ENCODE data around the gene CHD6. TPM values are rescaled to one million over a fixed set of nuclear protein-coding genes. Genes with fewer than 3 reads are reported as not detected.
"Not testable (repeated sequence)": the region's sequence is repeated elsewhere in the genome, so short reads cannot be mapped to it uniquely, and the experiment has no call there.

CHD6 gene
- polyA plus RNA-seq, 1 donor (not counting 4 experiments of a cell fraction or from before 2014, with no cell fraction given), result 6.8 TPM

DNA sequence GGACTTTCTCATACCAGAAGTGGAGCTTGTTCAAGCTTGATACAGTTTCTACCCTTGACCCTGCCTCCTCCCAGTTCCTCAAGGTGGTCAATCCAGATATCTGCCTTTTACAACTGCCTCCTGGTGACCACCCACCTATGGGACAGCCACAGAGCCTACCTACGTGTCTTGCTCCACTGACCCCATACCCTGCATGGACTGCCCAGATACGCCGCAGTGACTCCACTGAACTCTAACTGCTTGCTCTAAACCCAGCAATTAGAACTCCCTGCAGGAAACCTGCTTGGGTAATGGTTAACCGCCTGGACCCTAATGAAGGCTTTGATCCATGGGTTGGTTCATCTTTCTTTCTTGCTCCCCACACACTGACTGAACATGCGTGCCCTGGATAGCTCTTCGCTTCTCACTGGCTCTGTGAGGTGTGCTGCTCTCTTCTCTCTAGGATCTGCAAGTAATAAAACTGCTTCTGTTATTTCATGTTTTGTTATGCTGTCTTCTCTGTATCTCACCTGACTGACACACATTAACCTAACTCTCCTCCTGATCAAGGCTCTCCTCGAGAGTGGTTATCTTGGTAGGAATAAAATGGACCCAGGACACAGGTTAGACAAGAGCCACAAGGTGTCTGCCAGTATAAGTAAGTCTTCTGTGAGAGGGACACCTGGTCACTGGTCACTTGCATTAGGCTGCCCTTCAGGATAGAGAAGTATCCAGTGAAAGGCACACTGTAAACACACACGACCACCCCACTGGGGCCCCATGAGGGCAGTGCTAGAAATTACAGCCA lies 79.2 kb downstream of the CHD6 start:
- Histone ChIP-seq H3K4me1 (ENCODE audit: control insufficient read depth, extremely low read depth, insufficient read depth, low read length) (peaks cover 6% of the 10 kb centered on the region), H3K27me3 (ENCODE audit: control insufficient read depth, extremely low read depth, insufficient read depth, low read length) (no peaks in the 10 kb centered on the region), H4K20me1 (ENCODE audit: control insufficient read depth, extremely low read depth, insufficient read depth, low read length) (peaks cover 3% of the 10 kb centered on the region), H3K27ac (ENCODE audit: control insufficient read depth, insufficient read depth, low read length) (no peak overlapping the region), H3K9me3 (ENCODE audit: control insufficient read depth, low read depth, low read length) (no peaks in the 10 kb centered on the region), H2AFZ (ENCODE audit: control insufficient read depth, low read length) (no peak overlapping the region), H3K4me2 (ENCODE audit: control insufficient read depth, extremely low read depth, insufficient read depth, low read depth, low read length) (no peak overlapping the region), H3K9ac (ENCODE audit: control insufficient read depth, extremely low read depth, insufficient read depth, low read length) (no peak overlapping the region), H3K79me2 (ENCODE audit: control insufficient read depth, insufficient read depth, low read length) (no peaks in the 10 kb centered on the region), H3K36me3 (ENCODE audit: control insufficient read depth in 2 of 2, extremely low read depth in 1 of 2, insufficient read depth in 2 of 2, low read length in 2 of 2) (peaks cover 0 to 2% of the 10 kb centered on the region in 2 experiments), H3K4me3 (ENCODE audit: control insufficient read depth in 2 of 3, extremely low read depth in 1 of 3, insufficient read depth in 2 of 3, low read depth in 1 of 3, low read length in 3 of 3) (no peak overlapping the region), H3K9me1 (ENCODE audit: control insufficient read depth, extremely low read depth, insufficient read depth, low read length) (no peaks in the 10 kb centered on the region)
- DNase-seq (ENCODE audit: low read depth, low spot score) (no peak), FAIRE-seq (no peak)
- TF ChIP-seq, protein P1, sequence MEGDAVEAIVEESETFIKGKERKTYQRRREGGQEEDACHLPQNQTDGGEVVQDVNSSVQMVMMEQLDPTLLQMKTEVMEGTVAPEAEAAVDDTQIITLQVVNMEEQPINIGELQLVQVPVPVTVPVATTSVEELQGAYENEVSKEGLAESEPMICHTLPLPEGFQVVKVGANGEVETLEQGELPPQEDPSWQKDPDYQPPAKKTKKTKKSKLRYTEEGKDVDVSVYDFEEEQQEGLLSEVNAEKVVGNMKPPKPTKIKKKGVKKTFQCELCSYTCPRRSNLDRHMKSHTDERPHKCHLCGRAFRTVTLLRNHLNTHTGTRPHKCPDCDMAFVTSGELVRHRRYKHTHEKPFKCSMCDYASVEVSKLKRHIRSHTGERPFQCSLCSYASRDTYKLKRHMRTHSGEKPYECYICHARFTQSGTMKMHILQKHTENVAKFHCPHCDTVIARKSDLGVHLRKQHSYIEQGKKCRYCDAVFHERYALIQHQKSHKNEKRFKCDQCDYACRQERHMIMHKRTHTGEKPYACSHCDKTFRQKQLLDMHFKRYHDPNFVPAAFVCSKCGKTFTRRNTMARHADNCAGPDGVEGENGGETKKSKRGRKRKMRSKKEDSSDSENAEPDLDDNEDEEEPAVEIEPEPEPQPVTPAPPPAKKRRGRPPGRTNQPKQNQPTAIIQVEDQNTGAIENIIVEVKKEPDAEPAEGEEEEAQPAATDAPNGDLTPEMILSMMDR (optimal IDR thresholded peaks at IDR 0.05 in 1 of 3, IDR thresholded peaks at IDR 0.05 in 1 of 3, conservative IDR thresholded peaks at IDR 0.05 in 1 of 3; ENCODE audit: extremely low read depth in 1 of 3, insufficient read depth in 2 of 3, low read length in 3 of 3), result no peak
- no peak for TF ChIP-seq EZH2 (IDR thresholded peaks at IDR 0.05; ENCODE audit: low read length)
- dilution Hi-C loops (cut with MboI; ENCODE audit: extremely low pct_ligation_motif_present, low sequenced_read_pairs), result no loop called here

DNA sequence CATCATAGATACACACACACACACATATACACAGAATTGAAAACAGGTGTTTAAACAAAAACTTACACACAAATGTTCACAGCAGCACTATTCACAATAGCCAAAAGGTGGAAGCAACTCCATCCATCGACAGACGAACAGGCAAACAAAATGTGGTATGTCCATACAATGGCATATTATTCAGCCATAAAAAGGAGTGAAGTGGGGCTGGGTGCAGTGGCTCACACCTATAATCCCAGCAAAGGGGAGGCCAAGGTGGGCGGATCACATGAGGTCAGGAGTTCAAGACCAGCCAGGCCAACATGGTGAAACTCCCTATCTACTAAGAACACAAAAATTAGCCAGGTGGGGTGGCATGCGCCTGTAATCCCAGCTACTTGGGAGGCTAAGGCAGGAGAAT lies 80.3 kb downstream of the CHD6 start:
- Histone ChIP-seq H3K9me1 (ENCODE audit: control insufficient read depth, extremely low read depth, insufficient read depth, low read length) (no peaks in the 10 kb centered on the region), H3K9ac (ENCODE audit: control insufficient read depth, extremely low read depth, insufficient read depth, low read length) (no peak overlapping the region), H3K9me3 (ENCODE audit: control insufficient read depth, low read depth, low read length) (no peaks in the 10 kb centered on the region), H3K27me3 (ENCODE audit: control insufficient read depth, extremely low read depth, insufficient read depth, low read length) (no peaks in the 10 kb centered on the region), H2AFZ (ENCODE audit: control insufficient read depth, low read length) (no peak overlapping the region), H3K4me3 (ENCODE audit: control insufficient read depth in 2 of 3, extremely low read depth in 1 of 3, insufficient read depth in 2 of 3, low read depth in 1 of 3, low read length in 3 of 3) (no peak overlapping the region), H3K36me3 (ENCODE audit: control insufficient read depth in 2 of 2, extremely low read depth in 1 of 2, insufficient read depth in 2 of 2, low read length in 2 of 2) (peaks cover under 1 to 6% of the 10 kb centered on the region in 2 experiments), H3K4me1 (ENCODE audit: control insufficient read depth, extremely low read depth, insufficient read depth, low read length) (peaks cover 6% of the 10 kb centered on the region), H4K20me1 (ENCODE audit: control insufficient read depth, extremely low read depth, insufficient read depth, low read length) (peaks cover 3% of the 10 kb centered on the region), H3K27ac (ENCODE audit: control insufficient read depth, insufficient read depth, low read length) (no peak overlapping the region), H3K4me2 (ENCODE audit: control insufficient read depth, extremely low read depth, insufficient read depth, low read depth, low read length) (no peak overlapping the region), H3K79me2 (ENCODE audit: control insufficient read depth, insufficient read depth, low read length) (no peaks in the 10 kb centered on the region)
- dilution Hi-C loops (cut with MboI; ENCODE audit: extremely low pct_ligation_motif_present, low sequenced_read_pairs), result no loop called here
- DNase-seq (ENCODE audit: low read depth, low spot score) (no peak), FAIRE-seq (no peak)
- TF ChIP-seq, protein P1 (optimal IDR thresholded peaks at IDR 0.05 in 1 of 3, IDR thresholded peaks at IDR 0.05 in 1 of 3, conservative IDR thresholded peaks at IDR 0.05 in 1 of 3; ENCODE audit: extremely low read depth in 1 of 3, insufficient read depth in 2 of 3, low read length in 3 of 3), result no peak
- no peak for TF ChIP-seq EZH2 (IDR thresholded peaks at IDR 0.05; ENCODE audit: low read length)

DNA sequence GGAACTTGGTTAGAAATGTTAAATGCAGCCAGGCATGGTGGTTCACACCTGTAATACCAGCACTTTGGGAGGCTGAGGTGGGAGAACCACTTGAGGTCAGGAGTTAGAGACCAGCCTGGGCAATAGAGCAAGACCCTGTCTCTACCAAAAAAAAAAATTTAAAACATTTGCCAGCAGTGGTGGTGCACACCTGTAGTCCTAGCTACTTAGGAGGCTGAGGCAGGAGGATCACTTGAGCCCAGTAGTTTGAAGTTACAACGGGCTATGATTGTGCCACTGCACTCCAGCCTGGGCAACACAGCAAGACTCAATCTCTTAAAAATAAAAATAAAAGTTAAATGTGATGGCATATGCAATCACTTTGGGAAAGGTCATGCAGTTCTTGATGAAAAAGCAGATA lies 82.6 kb downstream of the CHD6 start:
- H3K36me3 ChIP-seq (ENCODE audit: control insufficient read depth in 2 of 2, extremely low read depth in 1 of 2, insufficient read depth in 2 of 2, low read length in 2 of 2); H3K4me2 ChIP-seq (ENCODE audit: control insufficient read depth, extremely low read depth, insufficient read depth, low read depth, low read length); H3K9me3 ChIP-seq (ENCODE audit: control insufficient read depth, low read depth, low read length); H3K9ac ChIP-seq (ENCODE audit: control insufficient read depth, extremely low read depth, insufficient read depth, low read length); dilution Hi-C loops (cut with MboI; ENCODE audit: extremely low pct_ligation_motif_present, low sequenced_read_pairs); H3K27ac ChIP-seq (ENCODE audit: control insufficient read depth, insufficient read depth, low read length); H3K4me3 ChIP-seq (ENCODE audit: control insufficient read depth in 2 of 3, extremely low read depth in 1 of 3, insufficient read depth in 2 of 3, low read depth in 1 of 3, low read length in 3 of 3); H3K27me3 ChIP-seq (ENCODE audit: control insufficient read depth, extremely low read depth, insufficient read depth, low read length); H3K9me1 ChIP-seq (ENCODE audit: control insufficient read depth, extremely low read depth, insufficient read depth, low read length); H4K20me1 ChIP-seq (ENCODE audit: control insufficient read depth, extremely low read depth, insufficient read depth, low read length); DNase-seq (ENCODE audit: low read depth, low spot score); H2AFZ ChIP-seq (ENCODE audit: control insufficient read depth, low read length); H3K79me2 ChIP-seq (ENCODE audit: control insufficient read depth, insufficient read depth, low read length); FAIRE-seq; H3K4me1 ChIP-seq (ENCODE audit: control insufficient read depth, extremely low read depth, insufficient read depth, low read length): not testable (repeated sequence)

Data from keratinocyte (primary cell).